K562 (cell line): ENCODE results near the gene KRT39. TPM values are rescaled to one million over a fixed set of nuclear protein-coding genes. Genes with fewer than 3 reads are reported as not detected.

ENCODE experiments used
- ATAC-seq: fragments of 200-7000 bp; cut with Tn5 transposase; 3 replicates; pipeline ENCODE4 v1.9.1; 2020; ENCODE audit warnings: moderate library complexity
- BruUV-seq: library from RNA; stranded (reverse); fragments of 400-500 nt; replicated peaks from 2 replicates; lab custom pipeline; 2021; lab: Mats Ljungman, UMichigan
- CTCF ChIA-PET: fragments of 300-600 bp; formaldehyde crosslinking; extraction: SDS; loops from one replicate; lab custom pipeline; 2021; ENCODE audit warnings: low intra/inter-chr PET ratio; lab: Yijun Ruan, JAX
- POLR2A ChIA-PET: fragments of 300-600, 350-650 bp; sonication (Branson Sonifier 250); formaldehyde crosslinking; extraction: SDS; loops from one replicate; lab custom pipeline; 2021; ENCODE audit warnings: antibody characterized with exemption, inconsistent platforms; lab: Yijun Ruan, JAX
- DNase-seq, 4 experiments: peaks; one replicate each; pipeline versions ENCODE4 v3.0.0 to v3.0.0-alpha.2; 2011 to 2018; ENCODE audit warnings: low spot score in 3 of 4, mixed read lengths in 3 of 4; ENCODE audit errors: extremely low read depth in 1 of 4
- FAIRE-seq: peaks from 2 replicates; lab custom pipeline; 2011; peaks lifted over from hg19 to GRCh38; lab: Jason Lieb, UNC
- H2AFZ ChIP-seq: 2 replicates; pipeline ENCODE4 v1.6.0; 2011; ENCODE audit warnings: low read depth, low read length, control low read depth, inconsistent platforms
- H3K27ac ChIP-seq: fragments of 200-600 bp; 3 replicates; pipeline ENCODE4 v1.8.0; 2011; ENCODE audit warnings: low read depth, mild to moderate bottlenecking, control low read depth, inconsistent platforms, low read length, moderate library complexity, mixed read lengths; ENCODE audit errors: extremely low read depth
- H3K27me3 ChIP-seq, 2 experiments: fragments of 300-600 bp in 1 of 2; 2 replicates in 1 of 2; 3 replicates in 1 of 2; pipeline versions ENCODE4 v1.6.0 to v1.8.0; 2011; ENCODE audit warnings: inconsistent platforms in 2 of 2, low read length in 2 of 2, mild to moderate bottlenecking in 1 of 2, mixed read lengths in 1 of 2, moderate library complexity in 1 of 2; ENCODE audit not compliant: control insufficient read depth in 2 of 2, insufficient read depth in 2 of 2
- H3K36me3 ChIP-seq: fragments of 300-600 bp; 3 replicates; pipeline ENCODE4 v1.8.0; 2011; ENCODE audit warnings: mild to moderate bottlenecking, low read length, inconsistent platforms; ENCODE audit not compliant: control insufficient read depth, insufficient read depth
- H3K4me1 ChIP-seq, 2 experiments: fragments of 200-600 bp in 1 of 2; replicated peaks in 1 of 2; 2 replicates in 1 of 2; 3 replicates in 1 of 2; pipeline versions ENCODE4 v1.5.1 to v1.8.0; 2011; ENCODE audit warnings: inconsistent platforms in 2 of 2, low read length in 2 of 2, mild to moderate bottlenecking in 1 of 2, mixed read lengths in 1 of 2, moderate library complexity in 1 of 2; ENCODE audit not compliant: control insufficient read depth in 2 of 2, insufficient read depth in 2 of 2
- H3K4me2 ChIP-seq: 2 replicates; pipeline ENCODE4 v1.6.1; 2011; ENCODE audit warnings: low read length, control low read depth, inconsistent platforms, mixed read lengths; ENCODE audit not compliant: insufficient read depth
- H3K4me3 ChIP-seq: fragments of 200-600 bp; sonication (generic), shearing (Covaris generic); 2 replicates; pipeline ENCODE4 v1.5.1; 2016; ENCODE audit warnings: control low read depth, inconsistent platforms
- H3K79me2 ChIP-seq: fragments of 200-600 bp; 3 replicates; pipeline ENCODE4 v1.8.0; 2011; ENCODE audit warnings: low read length, inconsistent platforms; ENCODE audit not compliant: control insufficient read depth, insufficient read depth
- H3K9ac ChIP-seq, 2 experiments: 2 replicates each; pipeline versions ENCODE4 v1.6.0 to v1.6.1; 2011; ENCODE audit warnings: low read depth in 2 of 2, low read length in 2 of 2, control low read depth in 1 of 2, inconsistent platforms in 1 of 2, mild to moderate bottlenecking in 1 of 2, mixed read lengths in 1 of 2; ENCODE audit not compliant: insufficient read depth in 1 of 2
- H3K9me1 ChIP-seq: one replicate; pipeline ENCODE4 v1.6.0; 2011; ENCODE audit warnings: inconsistent platforms, mild to moderate bottlenecking, low read length, moderate library complexity; ENCODE audit not compliant: control insufficient read depth, insufficient read depth
- H3K9me3 ChIP-seq: replicated peaks from 2 replicates; pipeline ENCODE4 v1.5.1; 2011; ENCODE audit warnings: low read depth, low read length, inconsistent platforms; ENCODE audit not compliant: control insufficient read depth, insufficient read depth
- H4K20me1 ChIP-seq: replicated peaks from 2 replicates; pipeline ENCODE4 v1.6.1; 2011; ENCODE audit warnings: low read length, inconsistent platforms, mixed read lengths; ENCODE audit not compliant: control insufficient read depth, insufficient read depth
- DACH1 ChIP-seq: fragments of 450-650 bp; IDR thresholded peaks from 2 replicates; pipeline ENCODE4 v1.6.1; 2018; ENCODE audit not compliant: partially characterized antibody
- HNRNPH1 ChIP-seq: fragments of 200-400 bp; formaldehyde crosslinking; optimal IDR thresholded peaks from 2 replicates; pipeline ENCODE3; 2017; ENCODE audit warnings: low read depth, mild to moderate bottlenecking, low read length, moderate library complexity
- MEF2D ChIP-seq: conservative IDR thresholded peaks from 2 replicates; pipeline ENCODE4 v1.6.1; 2016; ENCODE audit warnings: low read depth, missing genetic modification characterization, missing compliant biosample characterization
- XRCC4 ChIP-seq: IDR thresholded peaks from one replicate; pipeline ENCODE4 v1.6.1; 2011; ENCODE audit not compliant: insufficient read depth, insufficient read length; ENCODE audit errors: extremely low read depth
- ZBTB1 ChIP-seq: sonication (generic); formaldehyde crosslinking; IDR thresholded peaks from 2 replicates; pipeline ENCODE4 v1.8.1; 2023; ENCODE audit warnings: missing genetic modification reagents, low read depth, mild to moderate bottlenecking, borderline replicate concordance
- WGBS: fragments of 100-300 bp; shearing (Covaris generic); methylation state at CpG from one replicate; pipeline ENCODE4 v1.1.6; 2016; ENCODE audit warnings: low coverage, mixed read lengths; ENCODE audit not compliant: insufficient coverage; ENCODE audit errors: missing lambda C conversion rate; 5-methylcytosine and 5-hydroxymethylcytosine counted together
- in situ Hi-C: fragments of 300-500 bp; cut with MboI; formaldehyde crosslinking; loops from 4 replicates; pipeline ENCODE4 v1.15.0; 2018; ENCODE audit warnings: inconsistent platforms, mixed read lengths
- intact Hi-C: fragments of 100-400 bp; cut with micrococcal nuclease; formaldehyde crosslinking; loops from 2 replicates; pipeline ENCODE4 v1.14.2; 2022
- polyA plus RNA-seq, 8 experiments: library from polyadenylated mRNA; depleted of rRNA in 4 of 8; stranded (reverse) in 5 of 8; unstranded in 3 of 8; fragments of >200 nt; fragmentation: Nextera tagmentation in 2 of 8; fragmentation: Illumina TruSeq in 1 of 8; extraction: Ambion mirVana in 2 of 8; extraction: Trizol in 1 of 8; gene quantifications; 2 replicates each; pipeline versions ENCODE4 v1.2.1 to v1.2.3, GENCODE V29; 2011 to 2014; ENCODE audit warnings: inconsistent platforms in 1 of 8, missing spikeins in 1 of 8
- total RNA-seq, 7 experiments: library from RNA; depleted of rRNA in 6 of 7; stranded (reverse); fragments of >200 nt in 6 of 7; fragmentation: Illumina TruSeq in 2 of 7; extraction: Trizol in 2 of 7; gene quantifications; 2 replicates each; pipeline versions ENCODE4 v1.2.1 to v1.2.3, GENCODE V29; 2011 to 2021; ENCODE audit warnings: low replicate concordance in 1 of 7
- TF ChIP-seq, protein P1 (sequence below): fragments of 450-650 bp; IDR thresholded peaks from 2 replicates; pipeline ENCODE4 v1.6.1; 2016; ENCODE audit warnings: mild to moderate bottlenecking, moderate library complexity
- TF ChIP-seq, protein P2 (sequence below): fragments of 250-450 bp; sonication (Bioruptor Pico); IDR thresholded peaks from 2 replicates; pipeline ENCODE4 v1.5.0; 2020; ENCODE audit warnings: mild to moderate bottlenecking, borderline replicate concordance

The KRT39 gene
- total and polyA plus RNA-seq, 9 of the 15 experiments (the other 6 are each of a cell fraction or from before 2014, with no cell fraction given): not detected

DNA sequence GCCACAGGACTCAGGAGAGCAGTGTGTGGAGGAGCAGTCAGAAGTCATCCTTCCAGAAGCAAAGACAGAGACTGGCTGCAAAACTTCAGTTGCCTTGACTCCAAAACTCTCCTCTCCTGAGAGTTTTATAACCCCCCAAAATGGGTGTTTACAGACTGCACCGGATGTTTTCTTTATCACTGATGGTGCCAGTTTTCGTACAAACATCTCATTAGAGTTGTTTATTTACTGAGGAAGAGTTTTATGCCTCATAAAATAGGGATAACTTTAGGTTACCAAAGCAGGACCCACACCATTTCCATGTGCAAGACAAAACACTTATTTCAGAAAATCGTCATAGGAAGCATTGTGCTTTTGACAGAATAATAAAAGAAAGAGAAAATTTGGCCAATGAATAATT, 17.5 kb upstream of the KRT39 start, which contains the start of gene KRT40:
TSS of gene KRT40 (minus strand) at position 101 of the 400 bp plus-strand sequence. CDS start at position 48, 53 bp downstream.
- Histone ChIP-seq H2AFZ (no peak within 1 kb of the TSS), H3K79me2 (no peaks in the 10 kb centered on the region), H3K9ac (no peak within 1 kb of the TSS), H3K9me3 (no peaks in the 10 kb centered on the region), H3K36me3 (no peaks in the 10 kb centered on the region), H3K4me1 (no peaks in the 10 kb centered on the region; a peak in 1 of 5 replicates), H4K20me1 (no peaks in the 10 kb centered on the region), H3K4me2 (no peak within 1 kb of the TSS), H3K27me3 (peaks cover 3 to 26% of the 10 kb centered on the region in 2 experiments; a peak in 4 of 5 replicates), H3K27ac (no peak within 1 kb of the TSS), H3K4me3 (no peak within 1 kb of the TSS), H3K9me1 (peaks cover 4% of the 10 kb centered on the region)
- intact Hi-C loops: no loop called here
- 0% methylated on average over 3 of the region's 3 CpGs for WGBS
- ChIA-PET CTCF (no interaction called here), POLR2A (interaction anchor here (1.6 kb wide), 1 partner anchor 11 kb away, joined by 3 read pairs; no protein-coding TSS in a partner anchor)
- FAIRE-seq (no peak), ATAC-seq (no peak), DNase-seq (no peak)
- no TSS peak for BruUV-seq
- in situ Hi-C loops: no loop called here
- TF ChIP-seq DACH1: no peak
- TF ChIP-seq XRCC4: no peak
- no peak for TF ChIP-seq ZBTB1 (CRISPR knock-in tag)
- TF ChIP-seq, protein P1, sequence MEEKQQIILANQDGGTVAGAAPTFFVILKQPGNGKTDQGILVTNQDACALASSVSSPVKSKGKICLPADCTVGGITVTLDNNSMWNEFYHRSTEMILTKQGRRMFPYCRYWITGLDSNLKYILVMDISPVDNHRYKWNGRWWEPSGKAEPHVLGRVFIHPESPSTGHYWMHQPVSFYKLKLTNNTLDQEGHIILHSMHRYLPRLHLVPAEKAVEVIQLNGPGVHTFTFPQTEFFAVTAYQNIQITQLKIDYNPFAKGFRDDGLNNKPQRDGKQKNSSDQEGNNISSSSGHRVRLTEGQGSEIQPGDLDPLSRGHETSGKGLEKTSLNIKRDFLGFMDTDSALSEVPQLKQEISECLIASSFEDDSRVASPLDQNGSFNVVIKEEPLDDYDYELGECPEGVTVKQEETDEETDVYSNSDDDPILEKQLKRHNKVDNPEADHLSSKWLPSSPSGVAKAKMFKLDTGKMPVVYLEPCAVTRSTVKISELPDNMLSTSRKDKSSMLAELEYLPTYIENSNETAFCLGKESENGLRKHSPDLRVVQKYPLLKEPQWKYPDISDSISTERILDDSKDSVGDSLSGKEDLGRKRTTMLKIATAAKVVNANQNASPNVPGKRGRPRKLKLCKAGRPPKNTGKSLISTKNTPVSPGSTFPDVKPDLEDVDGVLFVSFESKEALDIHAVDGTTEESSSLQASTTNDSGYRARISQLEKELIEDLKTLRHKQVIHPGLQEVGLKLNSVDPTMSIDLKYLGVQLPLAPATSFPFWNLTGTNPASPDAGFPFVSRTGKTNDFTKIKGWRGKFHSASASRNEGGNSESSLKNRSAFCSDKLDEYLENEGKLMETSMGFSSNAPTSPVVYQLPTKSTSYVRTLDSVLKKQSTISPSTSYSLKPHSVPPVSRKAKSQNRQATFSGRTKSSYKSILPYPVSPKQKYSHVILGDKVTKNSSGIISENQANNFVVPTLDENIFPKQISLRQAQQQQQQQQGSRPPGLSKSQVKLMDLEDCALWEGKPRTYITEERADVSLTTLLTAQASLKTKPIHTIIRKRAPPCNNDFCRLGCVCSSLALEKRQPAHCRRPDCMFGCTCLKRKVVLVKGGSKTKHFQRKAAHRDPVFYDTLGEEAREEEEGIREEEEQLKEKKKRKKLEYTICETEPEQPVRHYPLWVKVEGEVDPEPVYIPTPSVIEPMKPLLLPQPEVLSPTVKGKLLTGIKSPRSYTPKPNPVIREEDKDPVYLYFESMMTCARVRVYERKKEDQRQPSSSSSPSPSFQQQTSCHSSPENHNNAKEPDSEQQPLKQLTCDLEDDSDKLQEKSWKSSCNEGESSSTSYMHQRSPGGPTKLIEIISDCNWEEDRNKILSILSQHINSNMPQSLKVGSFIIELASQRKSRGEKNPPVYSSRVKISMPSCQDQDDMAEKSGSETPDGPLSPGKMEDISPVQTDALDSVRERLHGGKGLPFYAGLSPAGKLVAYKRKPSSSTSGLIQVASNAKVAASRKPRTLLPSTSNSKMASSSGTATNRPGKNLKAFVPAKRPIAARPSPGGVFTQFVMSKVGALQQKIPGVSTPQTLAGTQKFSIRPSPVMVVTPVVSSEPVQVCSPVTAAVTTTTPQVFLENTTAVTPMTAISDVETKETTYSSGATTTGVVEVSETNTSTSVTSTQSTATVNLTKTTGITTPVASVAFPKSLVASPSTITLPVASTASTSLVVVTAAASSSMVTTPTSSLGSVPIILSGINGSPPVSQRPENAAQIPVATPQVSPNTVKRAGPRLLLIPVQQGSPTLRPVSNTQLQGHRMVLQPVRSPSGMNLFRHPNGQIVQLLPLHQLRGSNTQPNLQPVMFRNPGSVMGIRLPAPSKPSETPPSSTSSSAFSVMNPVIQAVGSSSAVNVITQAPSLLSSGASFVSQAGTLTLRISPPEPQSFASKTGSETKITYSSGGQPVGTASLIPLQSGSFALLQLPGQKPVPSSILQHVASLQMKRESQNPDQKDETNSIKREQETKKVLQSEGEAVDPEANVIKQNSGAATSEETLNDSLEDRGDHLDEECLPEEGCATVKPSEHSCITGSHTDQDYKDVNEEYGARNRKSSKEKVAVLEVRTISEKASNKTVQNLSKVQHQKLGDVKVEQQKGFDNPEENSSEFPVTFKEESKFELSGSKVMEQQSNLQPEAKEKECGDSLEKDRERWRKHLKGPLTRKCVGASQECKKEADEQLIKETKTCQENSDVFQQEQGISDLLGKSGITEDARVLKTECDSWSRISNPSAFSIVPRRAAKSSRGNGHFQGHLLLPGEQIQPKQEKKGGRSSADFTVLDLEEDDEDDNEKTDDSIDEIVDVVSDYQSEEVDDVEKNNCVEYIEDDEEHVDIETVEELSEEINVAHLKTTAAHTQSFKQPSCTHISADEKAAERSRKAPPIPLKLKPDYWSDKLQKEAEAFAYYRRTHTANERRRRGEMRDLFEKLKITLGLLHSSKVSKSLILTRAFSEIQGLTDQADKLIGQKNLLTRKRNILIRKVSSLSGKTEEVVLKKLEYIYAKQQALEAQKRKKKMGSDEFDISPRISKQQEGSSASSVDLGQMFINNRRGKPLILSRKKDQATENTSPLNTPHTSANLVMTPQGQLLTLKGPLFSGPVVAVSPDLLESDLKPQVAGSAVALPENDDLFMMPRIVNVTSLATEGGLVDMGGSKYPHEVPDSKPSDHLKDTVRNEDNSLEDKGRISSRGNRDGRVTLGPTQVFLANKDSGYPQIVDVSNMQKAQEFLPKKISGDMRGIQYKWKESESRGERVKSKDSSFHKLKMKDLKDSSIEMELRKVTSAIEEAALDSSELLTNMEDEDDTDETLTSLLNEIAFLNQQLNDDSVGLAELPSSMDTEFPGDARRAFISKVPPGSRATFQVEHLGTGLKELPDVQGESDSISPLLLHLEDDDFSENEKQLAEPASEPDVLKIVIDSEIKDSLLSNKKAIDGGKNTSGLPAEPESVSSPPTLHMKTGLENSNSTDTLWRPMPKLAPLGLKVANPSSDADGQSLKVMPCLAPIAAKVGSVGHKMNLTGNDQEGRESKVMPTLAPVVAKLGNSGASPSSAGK: no peak
- TF ChIP-seq MEF2D (tag): no peak
- no peak for TF ChIP-seq HNRNPH1
- TF ChIP-seq, protein P2, sequence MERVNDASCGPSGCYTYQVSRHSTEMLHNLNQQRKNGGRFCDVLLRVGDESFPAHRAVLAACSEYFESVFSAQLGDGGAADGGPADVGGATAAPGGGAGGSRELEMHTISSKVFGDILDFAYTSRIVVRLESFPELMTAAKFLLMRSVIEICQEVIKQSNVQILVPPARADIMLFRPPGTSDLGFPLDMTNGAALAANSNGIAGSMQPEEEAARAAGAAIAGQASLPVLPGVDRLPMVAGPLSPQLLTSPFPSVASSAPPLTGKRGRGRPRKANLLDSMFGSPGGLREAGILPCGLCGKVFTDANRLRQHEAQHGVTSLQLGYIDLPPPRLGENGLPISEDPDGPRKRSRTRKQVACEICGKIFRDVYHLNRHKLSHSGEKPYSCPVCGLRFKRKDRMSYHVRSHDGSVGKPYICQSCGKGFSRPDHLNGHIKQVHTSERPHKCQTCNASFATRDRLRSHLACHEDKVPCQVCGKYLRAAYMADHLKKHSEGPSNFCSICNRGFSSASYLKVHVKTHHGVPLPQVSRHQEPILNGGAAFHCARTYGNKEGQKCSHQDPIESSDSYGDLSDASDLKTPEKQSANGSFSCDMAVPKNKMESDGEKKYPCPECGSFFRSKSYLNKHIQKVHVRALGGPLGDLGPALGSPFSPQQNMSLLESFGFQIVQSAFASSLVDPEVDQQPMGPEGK (CRISPR knock-in tag): no peak
